Measurements from ENCODE around the gene OARD1.
"Not testable (repeated sequence)": the region's sequence is repeated elsewhere in the genome, so short reads cannot be mapped to it uniquely, and the experiment has no call there.

OARD1 gene

GRCh38 chr6:41025966-41026530, 46.1 kb downstream of the OARD1 start:
- no peak for DNase-seq (ENCODE audit: low read depth)

GRCh38 chr6:41023114-41023513, 49.0 kb downstream of the OARD1 start:
- DNase-seq (ENCODE audit: low read depth), result no peak

GRCh38 chr6:41022294-41022693, 49.9 kb downstream of the OARD1 start:
- no peak for DNase-seq (ENCODE audit: low read depth)

GRCh38 chr6:41021832-41022231, 50.3 kb downstream of the OARD1 start:
- no peak for DNase-seq (ENCODE audit: low read depth)

- DNase-seq (ENCODE audit: low read depth), result no peak
These were observed 54.5 kb downstream of the OARD1 start for GRCh38 chr6:41017663-41018062.

- not testable (repeated sequence) for DNase-seq (ENCODE audit: low read depth)
These were observed 56.3 kb downstream of the OARD1 start for GRCh38 chr6:41015860-41016259.

- DNase-seq (ENCODE audit: low read depth), result no peak
These were observed 57.4 kb downstream of the OARD1 start for GRCh38 chr6:41014780-41015179.

Data from stimulated activated CD8-positive, alpha-beta memory T cell treated with anti-CD3 and anti-CD28 coated beads, Interleukin-15, amount 100 ng/mL, for 1 hour (primary cell).